Endothelial cell of umbilical vein (primary cell): ENCODE data around the gene MARK2. TPM values are rescaled to one million over a fixed set of nuclear protein-coding genes. Genes with fewer than 3 reads are reported as not detected.

Source experiments
- BruUV-seq: library from RNA; stranded (reverse); fragments of 400-500 nt; replicated peaks from 2 replicates; lab custom pipeline; 2021; lab: Mats Ljungman, UMichigan
- CTCF ChIA-PET: fragments of 300-600, 350-600 bp; sonication (Branson Sonifier 250); formaldehyde crosslinking; loops from one replicate; lab custom pipeline; 2021; ENCODE audit warnings: antibody characterized with exemption, inconsistent platforms; lab: Charles Lee
- POLR2A ChIA-PET: fragments of 300-600, 350-600 bp; sonication (Branson Sonifier 250); formaldehyde crosslinking; loops from one replicate; lab custom pipeline; 2021; ENCODE audit warnings: antibody characterized with exemption, inconsistent platforms; lab: Charles Lee
- DNase-seq: peaks from one replicate; pipeline ENCODE4 v3.0.0-alpha.2; 2011; ENCODE audit warnings: low read depth, low spot score
- FAIRE-seq: peaks from 2 replicates; lab custom pipeline; 2011; peaks lifted over from hg19 to GRCh38; lab: Jason Lieb, UNC
- H2AFZ ChIP-seq: 2 replicates; pipeline ENCODE4 v1.6.0; 2012; ENCODE audit warnings: low read depth, low read length, control low read depth, inconsistent platforms
- H3K27ac ChIP-seq: 2 replicates; pipeline ENCODE4 v1.5.1; 2011; ENCODE audit warnings: low read depth, mild to moderate bottlenecking, control low read depth, low read length, moderate library complexity; ENCODE audit not compliant: insufficient read depth
- H3K27me3 ChIP-seq, 2 experiments: 2 replicates each; pipeline versions ENCODE4 v1.6.0 to v1.6.1; 2011; ENCODE audit warnings: low read length in 2 of 2, mixed read lengths in 1 of 2; ENCODE audit not compliant: control insufficient read depth in 2 of 2, insufficient read depth in 2 of 2
- H3K36me3 ChIP-seq, 2 experiments: 2 replicates in 1 of 2; 3 replicates in 1 of 2; pipeline ENCODE4 v1.5.1; 2011; ENCODE audit warnings: low read length in 2 of 2, mild to moderate bottlenecking in 1 of 2, moderate library complexity in 1 of 2; ENCODE audit not compliant: control insufficient read depth in 2 of 2, insufficient read depth in 2 of 2; ENCODE audit errors: extremely low read depth in 1 of 2
- H3K4me1 ChIP-seq: 3 replicates; pipeline ENCODE4 v1.5.1; 2011; ENCODE audit warnings: mild to moderate bottlenecking, low read length; ENCODE audit not compliant: control insufficient read depth, insufficient read depth; ENCODE audit errors: extremely low read depth
- H3K4me2 ChIP-seq: 2 replicates; pipeline ENCODE4 v1.6.1; 2011; ENCODE audit warnings: low read length, control low read depth, mixed read lengths; ENCODE audit not compliant: insufficient read depth
- H3K4me3 ChIP-seq, 3 experiments: fragments of 200-600 bp in 1 of 3; sonication (generic), shearing (Covaris generic) in 1 of 3; replicated peaks in 1 of 3; 2 replicates each; pipeline ENCODE4 v1.5.1; 2011 to 2016; ENCODE audit warnings: control low read depth in 3 of 3, low read length in 3 of 3, mild to moderate bottlenecking in 2 of 3, inconsistent platforms in 1 of 3, low read depth in 1 of 3, moderate library complexity in 1 of 3; ENCODE audit not compliant: insufficient read depth in 1 of 3
- H3K79me2 ChIP-seq: 2 replicates; pipeline ENCODE4 v1.6.0; 2012; ENCODE audit warnings: low read length, inconsistent platforms; ENCODE audit not compliant: control insufficient read depth, insufficient read depth
- H3K9ac ChIP-seq: replicated peaks from 2 replicates; pipeline ENCODE3; 2011; ENCODE audit warnings: low read length, control low read depth; ENCODE audit not compliant: insufficient read depth; ENCODE audit errors: extremely low read depth
- H3K9me1 ChIP-seq: replicated peaks from 3 replicates; pipeline ENCODE4 v1.6.0; 2011; ENCODE audit warnings: mild to moderate bottlenecking, low read length; ENCODE audit not compliant: control insufficient read depth, insufficient read depth; ENCODE audit errors: extremely low read depth
- H3K9me3 ChIP-seq: replicated peaks from 2 replicates; pipeline ENCODE4 v1.5.1; 2012; ENCODE audit warnings: low read length, inconsistent platforms; ENCODE audit not compliant: control insufficient read depth, insufficient read depth
- H4K20me1 ChIP-seq: replicated peaks from 2 replicates; pipeline ENCODE3; 2011; ENCODE audit warnings: mild to moderate bottlenecking, low read length; ENCODE audit not compliant: control insufficient read depth, insufficient read depth; ENCODE audit errors: extremely low read depth
- EZH2 ChIP-seq: IDR thresholded peaks from 2 replicates; pipeline ENCODE4 v1.6.1; 2012; ENCODE audit warnings: borderline replicate concordance, low read depth, mild to moderate bottlenecking, moderate library complexity, low read length, inconsistent platforms; ENCODE audit not compliant: severe bottlenecking
- FOS ChIP-seq: IDR thresholded peaks from 2 replicates; pipeline ENCODE4 v1.6.1; 2011; ENCODE audit warnings: mild to moderate bottlenecking, low read length, moderate library complexity, borderline replicate concordance; ENCODE audit not compliant: insufficient read depth
- GATA2 ChIP-seq: IDR thresholded peaks from 2 replicates; pipeline ENCODE4 v1.7.0; 2011; ENCODE audit warnings: low read depth, mild to moderate bottlenecking, moderate library complexity, mixed read lengths, low read length; ENCODE audit not compliant: insufficient read length, insufficient read depth
- JUN ChIP-seq: IDR thresholded peaks from 2 replicates; pipeline ENCODE4 v1.6.1; 2011; ENCODE audit warnings: borderline replicate concordance, low read depth; ENCODE audit not compliant: insufficient read length, insufficient read depth
- MYC ChIP-seq: IDR thresholded peaks from one replicate; pipeline ENCODE4 v1.6.1; 2011; ENCODE audit warnings: mild to moderate bottlenecking, low read depth, low read length
- POLR2A ChIP-seq: IDR thresholded peaks from 2 replicates; pipeline ENCODE4 v1.6.1; 2012; ENCODE audit warnings: low read depth, mild to moderate bottlenecking, control low read depth, low read length
- POLR2AphosphoS5 ChIP-seq: IDR thresholded peaks from 2 replicates; pipeline ENCODE4 v1.6.1; 2012; ENCODE audit warnings: low read depth, mild to moderate bottlenecking, control low read depth, low read length, moderate library complexity; ENCODE audit not compliant: insufficient read depth
- dilution Hi-C: fragments of 300-500 bp; cut with MboI; formaldehyde crosslinking; loops from one replicate; pipeline ENCODE4 v1.15.0; 2019; ENCODE audit warnings: low sequenced_read_pairs; ENCODE audit not compliant: extremely low pct_ligation_motif_present
- intact Hi-C: fragments of 100-400 bp; cut with micrococcal nuclease; formaldehyde crosslinking; loops from one replicate; pipeline ENCODE4 v1.10.0; 2022
- polyA plus RNA-seq, 4 experiments: library from polyadenylated mRNA; depleted of rRNA in 3 of 4; stranded (reverse) in 3 of 4; unstranded in 1 of 4; fragments of >200 nt; gene quantifications; 2 replicates each; pipeline versions ENCODE4 v1.2.1 to v1.2.3, GENCODE V29; 2011 to 2012; ENCODE audit warnings: missing spikeins in 1 of 4
- total RNA-seq: library from RNA; stranded (reverse); gene quantifications from 2 replicates; pipeline ENCODE4 v1.2.3, GENCODE V29; 2021
- TF ChIP-seq, protein P1 (sequence below): IDR thresholded peaks from 2 replicates; pipeline ENCODE4 v1.6.1; 2011; ENCODE audit not compliant: insufficient read depth, insufficient read length
- TF ChIP-seq, protein P2 (sequence below), 2 donors: IDR thresholded peaks; 1 replicate in 1 of 2; 2 replicates in 1 of 2; pipeline ENCODE4 v1.5.1; 2011; ENCODE audit warnings: low read length in 2 of 2, mild to moderate bottlenecking in 2 of 2, moderate library complexity in 2 of 2, control low read depth in 1 of 2, inconsistent platforms in 1 of 2, low read depth in 1 of 2; ENCODE audit not compliant: insufficient read depth in 1 of 2; ENCODE audit errors: extremely low read depth in 1 of 2

The MARK2 gene
- total and polyA plus RNA-seq, 2 donors (not counting 3 experiments of a cell fraction or from before 2014, with no cell fraction given): 16.6 to 34.7 TPM

DNA sequence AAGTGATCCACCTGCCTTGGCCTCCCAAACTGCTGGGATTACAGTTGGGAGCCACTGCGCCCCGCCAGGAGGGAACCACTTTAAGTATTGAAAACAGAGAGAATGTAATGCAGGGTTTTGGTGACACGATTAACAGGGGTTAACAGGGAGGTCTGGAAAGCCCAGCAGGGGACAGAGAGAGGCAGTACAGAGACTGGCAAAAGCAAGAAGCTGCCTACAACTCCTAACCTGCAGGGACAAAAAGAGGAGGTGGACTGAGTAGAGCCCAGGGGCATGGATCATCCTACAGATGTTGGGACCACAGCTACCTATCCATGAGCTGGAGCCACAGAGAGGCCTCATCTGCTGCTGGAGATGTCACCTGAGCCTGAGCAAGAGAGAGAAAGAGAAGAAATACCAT lies 27.4 kb upstream of the MARK2 start:
- Histone ChIP-seq H3K27ac (no peak overlapping the region), H3K9me1 (no peaks in the 10 kb centered on the region), H3K79me2 (peaks cover 30% of the 10 kb centered on the region), H3K4me1 (peaks cover 18% of the 10 kb centered on the region), H3K4me3 (no peak overlapping the region), H4K20me1 (peaks cover 7% of the 10 kb centered on the region), H2AFZ (no peak overlapping the region), H3K9ac (no peak overlapping the region), H3K4me2 (no peak overlapping the region), H3K9me3 (no peaks in the 10 kb centered on the region), H3K36me3 (peaks cover 2 to 3% of the 10 kb centered on the region in 2 experiments), H3K27me3 (no peaks in the 10 kb centered on the region)
- no TSS peak for BruUV-seq
- dilution Hi-C loops (no loop called here), intact Hi-C loops (no loop called here)
- TF ChIP-seq, protein P1, sequence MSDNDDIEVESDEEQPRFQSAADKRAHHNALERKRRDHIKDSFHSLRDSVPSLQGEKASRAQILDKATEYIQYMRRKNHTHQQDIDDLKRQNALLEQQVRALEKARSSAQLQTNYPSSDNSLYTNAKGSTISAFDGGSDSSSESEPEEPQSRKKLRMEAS: no peak
- TF ChIP-seq POLR2AphosphoS5: no peak
- TF ChIP-seq, protein P2, sequence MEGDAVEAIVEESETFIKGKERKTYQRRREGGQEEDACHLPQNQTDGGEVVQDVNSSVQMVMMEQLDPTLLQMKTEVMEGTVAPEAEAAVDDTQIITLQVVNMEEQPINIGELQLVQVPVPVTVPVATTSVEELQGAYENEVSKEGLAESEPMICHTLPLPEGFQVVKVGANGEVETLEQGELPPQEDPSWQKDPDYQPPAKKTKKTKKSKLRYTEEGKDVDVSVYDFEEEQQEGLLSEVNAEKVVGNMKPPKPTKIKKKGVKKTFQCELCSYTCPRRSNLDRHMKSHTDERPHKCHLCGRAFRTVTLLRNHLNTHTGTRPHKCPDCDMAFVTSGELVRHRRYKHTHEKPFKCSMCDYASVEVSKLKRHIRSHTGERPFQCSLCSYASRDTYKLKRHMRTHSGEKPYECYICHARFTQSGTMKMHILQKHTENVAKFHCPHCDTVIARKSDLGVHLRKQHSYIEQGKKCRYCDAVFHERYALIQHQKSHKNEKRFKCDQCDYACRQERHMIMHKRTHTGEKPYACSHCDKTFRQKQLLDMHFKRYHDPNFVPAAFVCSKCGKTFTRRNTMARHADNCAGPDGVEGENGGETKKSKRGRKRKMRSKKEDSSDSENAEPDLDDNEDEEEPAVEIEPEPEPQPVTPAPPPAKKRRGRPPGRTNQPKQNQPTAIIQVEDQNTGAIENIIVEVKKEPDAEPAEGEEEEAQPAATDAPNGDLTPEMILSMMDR (IDR thresholded peaks at IDR 0.05; ENCODE audit: extremely low read depth in 1 of 2, insufficient read depth in 1 of 2, low read depth in 1 of 2, low read length in 2 of 2): no peak
- TF ChIP-seq FOS: no peak
- TF ChIP-seq GATA2: no peak
- no peak for TF ChIP-seq MYC
- TF ChIP-seq POLR2A: no peak
- TF ChIP-seq JUN: no peak
- TF ChIP-seq EZH2: no peak
- ChIA-PET POLR2A (no interaction called here), CTCF (interaction anchor here (1.4 kb wide), 1 partner anchor 26 kb away, joined by 3 read pairs; no protein-coding TSS in a partner anchor)
- FAIRE-seq (no peak), DNase-seq (no peak)
